ENCODE data around the gene TRIM37.

The TRIM37 gene

DNA sequence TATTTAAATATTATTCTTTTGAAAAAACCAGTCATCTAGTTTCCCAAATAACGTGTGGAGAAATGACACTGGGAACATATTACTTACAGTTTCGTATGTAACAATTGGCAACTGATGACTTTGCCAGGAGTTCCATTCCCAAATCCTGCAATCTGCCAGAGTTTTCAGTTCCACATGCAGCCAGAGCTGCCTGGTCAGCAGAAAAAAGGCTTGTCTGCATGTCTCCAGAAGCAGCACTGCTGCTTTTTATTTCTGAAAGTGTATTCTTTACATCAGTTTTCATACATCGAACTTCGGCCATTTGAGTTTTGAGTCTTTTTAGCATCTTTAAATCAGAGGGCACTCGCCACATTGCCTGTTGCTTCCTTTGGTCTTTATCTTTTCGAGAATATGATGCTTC, 78.4 kb downstream of the TRIM37 start:
- Histone ChIP-seq H3K4me1 (ENCODE audit: control insufficient read depth, insufficient read depth, low read length) (peaks cover 30% of the 10 kb centered on the region), H3K9me3 (ENCODE audit: control insufficient read depth, low read length) (no peaks in the 10 kb centered on the region), H3K27me3 (replicated peaks; ENCODE audit: control insufficient read depth, insufficient read depth, low read length) (no peaks in the 10 kb centered on the region), H3K36me3 (ENCODE audit: control insufficient read depth, insufficient read depth, low read length, severe bottlenecking) (peaks cover 10% of the 10 kb centered on the region), H3K4me3 (ENCODE audit: low read length) (no peak overlapping the region), H3K9ac (ENCODE audit: low read length) (no peak overlapping the region)
- no peak for DNase-seq (ENCODE audit: low read depth)

GRCh38 chr17:59027750-59028149, 78.9 kb downstream of the TRIM37 start:
- Histone ChIP-seq H3K9me3 (ENCODE audit: control insufficient read depth, low read length) (no peaks in the 10 kb centered on the region), H3K27me3 (replicated peaks; ENCODE audit: control insufficient read depth, insufficient read depth, low read length) (no peaks in the 10 kb centered on the region), H3K4me3 (ENCODE audit: low read length) (no peak overlapping the region), H3K36me3 (ENCODE audit: control insufficient read depth, insufficient read depth, low read length, severe bottlenecking) (peaks cover 8% of the 10 kb centered on the region), H3K4me1 (ENCODE audit: control insufficient read depth, insufficient read depth, low read length) (peaks cover 30% of the 10 kb centered on the region), H3K9ac (ENCODE audit: low read length) (no peak overlapping the region)
- DNase-seq (ENCODE audit: low read depth): no peak

DNA sequence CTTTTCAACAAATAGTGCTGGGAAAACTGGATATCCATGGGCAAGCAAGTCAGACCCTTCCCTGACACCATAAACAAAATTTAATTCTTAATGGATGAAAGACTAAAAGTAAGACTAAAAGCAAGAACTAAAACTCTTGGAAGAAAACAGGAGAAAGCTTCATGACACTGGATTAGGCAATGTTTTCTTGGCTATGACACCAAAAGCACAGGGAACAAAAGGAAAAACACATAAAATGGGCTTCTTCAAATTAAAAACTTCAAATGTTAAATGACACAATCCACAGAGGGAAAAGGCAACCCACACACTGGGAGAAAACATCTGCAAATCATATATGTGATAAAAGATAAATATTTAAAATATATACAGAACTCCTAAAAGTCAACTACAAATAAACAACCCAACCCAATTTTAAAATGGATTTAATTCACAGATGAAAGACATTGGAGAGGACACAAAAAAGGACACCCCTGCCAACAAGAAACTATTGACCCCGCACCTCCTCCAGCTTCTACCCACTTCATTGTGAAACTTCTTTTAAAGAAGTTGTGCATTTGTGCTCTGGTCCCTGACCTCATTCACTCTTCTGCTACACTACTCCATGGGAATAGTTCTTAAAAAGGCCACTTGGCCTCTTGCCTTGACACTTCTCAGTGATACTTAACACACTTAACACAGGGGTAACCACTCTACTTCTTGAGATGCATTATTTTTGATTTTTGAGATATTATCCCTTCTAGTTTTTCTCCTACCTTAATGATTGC, 80.3 kb downstream of the TRIM37 start:
- H3K36me3 ChIP-seq (ENCODE audit: control insufficient read depth, insufficient read depth, low read length, severe bottlenecking): peaks cover 2% of the 10 kb centered on the region
- peaks cover 28% of the 10 kb centered on the region for H3K4me1 ChIP-seq (ENCODE audit: control insufficient read depth, insufficient read depth, low read length)
- no peak overlapping the region for H3K9ac ChIP-seq (ENCODE audit: low read length)

GRCh38 chr17:59024916-59025315, 81.8 kb downstream of the TRIM37 start:
- H3K36me3 ChIP-seq (ENCODE audit: control insufficient read depth, insufficient read depth, low read length, severe bottlenecking): no peaks in the 10 kb centered on the region
- H3K9ac ChIP-seq (ENCODE audit: low read length): no peak overlapping the region
- no peak for DNase-seq (ENCODE audit: low read depth)
- H3K9me3 ChIP-seq (ENCODE audit: control insufficient read depth, low read length): no peaks in the 10 kb centered on the region
- no peak overlapping the region for H3K4me3 ChIP-seq (ENCODE audit: low read length)
- H3K27me3 ChIP-seq (replicated peaks; ENCODE audit: control insufficient read depth, insufficient read depth, low read length): no peaks in the 10 kb centered on the region
- H3K4me1 ChIP-seq (ENCODE audit: control insufficient read depth, insufficient read depth, low read length): peaks cover 27% of the 10 kb centered on the region

More for the DNA sequence above, 80.3 kb downstream of the TRIM37 start:
- DNase-seq (ENCODE audit: low read depth): peak; percentile 42
- Histone ChIP-seq H3K4me3 (ENCODE audit: low read length) (peak overlapping the region; percentile 8), H3K27me3 (replicated peaks; ENCODE audit: control insufficient read depth, insufficient read depth, low read length) (no peaks in the 10 kb centered on the region), H3K9me3 (ENCODE audit: control insufficient read depth, low read length) (no peaks in the 10 kb centered on the region)

DNA sequence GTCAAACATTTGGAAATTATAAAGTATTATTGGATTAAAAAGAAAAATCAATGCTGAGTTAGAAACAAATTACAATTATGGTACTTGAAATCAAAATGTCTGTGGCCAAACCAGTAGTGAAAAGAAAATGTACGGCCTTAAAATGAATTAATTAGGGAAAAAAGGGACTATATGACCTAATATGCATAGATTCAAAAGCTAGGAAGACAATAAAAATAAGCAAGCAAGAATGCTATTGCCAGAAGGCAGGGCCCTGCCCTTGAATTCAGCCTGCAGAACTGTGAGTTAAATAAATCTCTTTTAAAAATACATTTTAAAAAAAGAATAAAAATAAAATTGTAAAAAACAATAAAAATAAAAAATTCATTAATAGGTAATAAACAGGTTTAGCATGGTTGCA, 88.7 kb downstream of the TRIM37 start:
- no peak overlapping the region for H3K9ac ChIP-seq (ENCODE audit: low read length)
- H3K4me3 ChIP-seq (ENCODE audit: low read length): no peak overlapping the region
- H3K27me3 ChIP-seq (replicated peaks; ENCODE audit: control insufficient read depth, insufficient read depth, low read length): no peaks in the 10 kb centered on the region
- peaks cover 11% of the 10 kb centered on the region for H3K36me3 ChIP-seq (ENCODE audit: control insufficient read depth, insufficient read depth, low read length, severe bottlenecking)
- no peaks in the 10 kb centered on the region for H3K9me3 ChIP-seq (ENCODE audit: control insufficient read depth, low read length)
- no peak for DNase-seq (ENCODE audit: low read depth)
- no peaks in the 10 kb centered on the region for H3K4me1 ChIP-seq (ENCODE audit: control insufficient read depth, insufficient read depth, low read length)

DNA sequence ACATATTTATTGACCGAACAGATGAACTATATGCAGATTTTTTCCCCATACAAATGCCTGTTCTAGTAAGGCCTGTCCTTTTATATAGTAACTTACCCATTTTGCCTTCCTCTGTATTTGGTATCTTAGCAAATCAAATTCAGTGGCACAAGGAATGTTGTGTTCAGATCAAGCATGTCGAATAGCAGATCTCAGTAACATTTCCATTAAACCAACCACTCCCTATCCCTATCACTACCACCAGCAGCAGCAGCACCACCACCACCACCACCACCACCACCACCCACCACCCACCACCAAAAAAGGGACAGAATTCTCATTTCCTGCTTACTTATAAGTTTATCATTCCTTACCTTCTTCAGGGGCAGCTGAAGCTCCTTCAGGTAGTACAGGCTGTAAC, 94.7 kb downstream of the TRIM37 start:
- no peaks in the 10 kb centered on the region for H3K4me1 ChIP-seq (ENCODE audit: control insufficient read depth, insufficient read depth, low read length)
- no peaks in the 10 kb centered on the region for H3K27me3 ChIP-seq (replicated peaks; ENCODE audit: control insufficient read depth, insufficient read depth, low read length)
- peaks cover 20% of the 10 kb centered on the region for H3K36me3 ChIP-seq (ENCODE audit: control insufficient read depth, insufficient read depth, low read length, severe bottlenecking)
- H3K4me3 ChIP-seq (ENCODE audit: low read length): no peak overlapping the region
- H3K9me3 ChIP-seq (ENCODE audit: control insufficient read depth, low read length): no peaks in the 10 kb centered on the region
- DNase-seq (ENCODE audit: low read depth): no peak
- no peak overlapping the region for H3K9ac ChIP-seq (ENCODE audit: low read length)

DNA sequence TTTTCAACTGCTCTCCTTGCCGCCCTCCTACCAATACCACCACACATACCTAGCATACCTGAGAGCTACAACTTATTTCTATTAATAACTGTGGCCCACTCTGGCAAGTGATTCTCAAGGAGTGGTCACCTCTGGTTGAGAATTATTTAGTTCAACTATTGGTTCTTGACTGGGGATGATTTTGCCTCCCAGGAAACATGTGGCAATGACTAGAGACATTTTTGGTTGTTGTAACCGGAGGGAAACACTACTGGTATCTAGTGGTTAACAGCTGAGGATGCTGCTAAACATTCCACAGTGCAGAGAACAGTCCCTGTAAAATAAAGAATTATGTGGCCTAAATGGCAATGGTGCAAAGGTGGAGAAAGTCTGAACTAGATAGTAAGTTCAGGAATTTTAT, 96.7 kb downstream of the TRIM37 start:
- Histone ChIP-seq H3K36me3 (ENCODE audit: control insufficient read depth, insufficient read depth, low read length, severe bottlenecking) (peaks cover 18% of the 10 kb centered on the region), H3K4me1 (ENCODE audit: control insufficient read depth, insufficient read depth, low read length) (no peaks in the 10 kb centered on the region), H3K9me3 (ENCODE audit: control insufficient read depth, low read length) (no peaks in the 10 kb centered on the region), H3K27me3 (replicated peaks; ENCODE audit: control insufficient read depth, insufficient read depth, low read length) (no peaks in the 10 kb centered on the region), H3K9ac (ENCODE audit: low read length) (no peak overlapping the region), H3K4me3 (ENCODE audit: low read length) (no peak overlapping the region)
- no peak for DNase-seq (ENCODE audit: low read depth)

- no peaks in the 10 kb centered on the region for H3K27me3 ChIP-seq (replicated peaks; ENCODE audit: control insufficient read depth, insufficient read depth, low read length)
- peaks cover 9% of the 10 kb centered on the region for H3K36me3 ChIP-seq (ENCODE audit: control insufficient read depth, insufficient read depth, low read length, severe bottlenecking)
- no peak overlapping the region for H3K9ac ChIP-seq (ENCODE audit: low read length)
Observed at GRCh38 chr17:59008737-59009136, 97.9 kb downstream of the TRIM37 start.

GRCh38 chr17:59007995-59008394, 98.7 kb downstream of the TRIM37 start:
- no peaks in the 10 kb centered on the region for H3K27me3 ChIP-seq (replicated peaks; ENCODE audit: control insufficient read depth, insufficient read depth, low read length)
- H3K4me1 ChIP-seq (ENCODE audit: control insufficient read depth, insufficient read depth, low read length): no peaks in the 10 kb centered on the region
- no peaks in the 10 kb centered on the region for H3K9me3 ChIP-seq (ENCODE audit: control insufficient read depth, low read length)
- H3K36me3 ChIP-seq (ENCODE audit: control insufficient read depth, insufficient read depth, low read length, severe bottlenecking): peaks cover 9% of the 10 kb centered on the region
- no peak overlapping the region for H3K4me3 ChIP-seq (ENCODE audit: low read length)
- no peak for DNase-seq (ENCODE audit: low read depth)
- H3K9ac ChIP-seq (ENCODE audit: low read length): no peak overlapping the region

More at GRCh38 chr17:59008737-59009136, 97.9 kb downstream of the TRIM37 start:
- DNase-seq (ENCODE audit: low read depth): no peak
- Histone ChIP-seq H3K9me3 (ENCODE audit: control insufficient read depth, low read length) (no peaks in the 10 kb centered on the region), H3K4me1 (ENCODE audit: control insufficient read depth, insufficient read depth, low read length) (no peaks in the 10 kb centered on the region), H3K4me3 (ENCODE audit: low read length) (no peak overlapping the region)

GRCh38 chr17:59004338-59005111, 102.2 kb downstream of the TRIM37 start:
- H3K9ac ChIP-seq (ENCODE audit: low read length): no peak overlapping the region
- H3K4me1 ChIP-seq (ENCODE audit: control insufficient read depth, insufficient read depth, low read length): no peaks in the 10 kb centered on the region
- H3K36me3 ChIP-seq (ENCODE audit: control insufficient read depth, insufficient read depth, low read length, severe bottlenecking): peaks cover 8% of the 10 kb centered on the region
- no peaks in the 10 kb centered on the region for H3K27me3 ChIP-seq (replicated peaks; ENCODE audit: control insufficient read depth, insufficient read depth, low read length)
- DNase-seq (ENCODE audit: low read depth): peak; percentile 82
- H3K9me3 ChIP-seq (ENCODE audit: control insufficient read depth, low read length): no peaks in the 10 kb centered on the region
- no peak overlapping the region for H3K4me3 ChIP-seq (ENCODE audit: low read length)

GRCh38 chr17:59003860-59004259, 102.8 kb downstream of the TRIM37 start:
- Histone ChIP-seq H3K4me1 (ENCODE audit: control insufficient read depth, insufficient read depth, low read length) (no peaks in the 10 kb centered on the region), H3K9me3 (ENCODE audit: control insufficient read depth, low read length) (no peaks in the 10 kb centered on the region), H3K27me3 (replicated peaks; ENCODE audit: control insufficient read depth, insufficient read depth, low read length) (no peaks in the 10 kb centered on the region), H3K4me3 (ENCODE audit: low read length) (no peak overlapping the region), H3K36me3 (ENCODE audit: control insufficient read depth, insufficient read depth, low read length, severe bottlenecking) (peaks cover 15% of the 10 kb centered on the region), H3K9ac (ENCODE audit: low read length) (no peak overlapping the region)
- DNase-seq (ENCODE audit: low read depth): no peak
